Measurements from ENCODE around the gene IDS.
"Not testable (repeated sequence)": the region's sequence is repeated elsewhere in the genome, so short reads cannot be mapped to it uniquely, and the experiment has no call there.

Gene IDS, protein sequence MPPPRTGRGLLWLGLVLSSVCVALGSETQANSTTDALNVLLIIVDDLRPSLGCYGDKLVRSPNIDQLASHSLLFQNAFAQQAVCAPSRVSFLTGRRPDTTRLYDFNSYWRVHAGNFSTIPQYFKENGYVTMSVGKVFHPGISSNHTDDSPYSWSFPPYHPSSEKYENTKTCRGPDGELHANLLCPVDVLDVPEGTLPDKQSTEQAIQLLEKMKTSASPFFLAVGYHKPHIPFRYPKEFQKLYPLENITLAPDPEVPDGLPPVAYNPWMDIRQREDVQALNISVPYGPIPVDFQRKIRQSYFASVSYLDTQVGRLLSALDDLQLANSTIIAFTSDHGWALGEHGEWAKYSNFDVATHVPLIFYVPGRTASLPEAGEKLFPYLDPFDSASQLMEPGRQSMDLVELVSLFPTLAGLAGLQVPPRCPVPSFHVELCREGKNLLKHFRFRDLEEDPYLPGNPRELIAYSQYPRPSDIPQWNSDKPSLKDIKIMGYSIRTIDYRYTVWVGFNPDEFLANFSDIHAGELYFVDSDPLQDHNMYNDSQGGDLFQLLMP

DNA sequence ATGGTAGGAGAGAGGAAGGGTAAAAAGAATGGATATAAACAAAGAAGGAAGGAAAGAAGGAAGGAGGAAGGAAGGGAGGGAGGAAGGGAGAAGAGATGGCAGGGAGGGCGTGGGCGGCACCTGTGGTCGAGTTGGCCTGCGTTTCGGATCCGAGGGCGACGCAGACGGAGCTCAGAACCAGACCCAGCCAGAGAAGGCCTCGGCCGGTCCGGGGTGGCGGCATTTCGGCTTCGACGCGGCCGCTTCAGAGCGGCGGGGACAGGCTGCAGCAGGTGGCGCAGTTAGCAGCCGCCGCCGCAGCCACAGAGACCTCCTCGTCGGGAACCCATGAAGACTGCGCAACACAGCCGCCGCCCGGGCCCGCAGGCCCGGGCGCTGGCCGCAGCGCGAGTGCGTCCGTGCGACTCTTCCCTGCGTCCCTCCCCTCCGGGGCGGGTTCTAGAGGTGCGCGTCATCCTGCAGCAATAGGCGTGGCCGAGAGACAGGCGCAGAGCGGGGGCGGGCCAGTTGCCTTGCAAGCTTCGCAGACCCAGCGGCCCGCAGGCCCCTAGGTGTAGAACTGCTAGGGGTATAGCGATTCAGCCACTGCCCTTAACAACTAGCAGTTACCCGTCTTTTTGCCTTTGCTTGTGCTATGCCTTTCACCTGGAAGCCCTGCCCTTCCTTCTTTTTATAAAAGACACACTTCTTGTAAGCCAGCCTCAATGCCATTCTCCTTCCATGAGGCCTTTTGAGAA, at the start of gene IDS:
IDS (minus strand) TSS at position 392 of the 737 bp plus-strand sequence; CDS start at position 223, 169 bp downstream.
- TF ChIP-seq, protein P1, sequence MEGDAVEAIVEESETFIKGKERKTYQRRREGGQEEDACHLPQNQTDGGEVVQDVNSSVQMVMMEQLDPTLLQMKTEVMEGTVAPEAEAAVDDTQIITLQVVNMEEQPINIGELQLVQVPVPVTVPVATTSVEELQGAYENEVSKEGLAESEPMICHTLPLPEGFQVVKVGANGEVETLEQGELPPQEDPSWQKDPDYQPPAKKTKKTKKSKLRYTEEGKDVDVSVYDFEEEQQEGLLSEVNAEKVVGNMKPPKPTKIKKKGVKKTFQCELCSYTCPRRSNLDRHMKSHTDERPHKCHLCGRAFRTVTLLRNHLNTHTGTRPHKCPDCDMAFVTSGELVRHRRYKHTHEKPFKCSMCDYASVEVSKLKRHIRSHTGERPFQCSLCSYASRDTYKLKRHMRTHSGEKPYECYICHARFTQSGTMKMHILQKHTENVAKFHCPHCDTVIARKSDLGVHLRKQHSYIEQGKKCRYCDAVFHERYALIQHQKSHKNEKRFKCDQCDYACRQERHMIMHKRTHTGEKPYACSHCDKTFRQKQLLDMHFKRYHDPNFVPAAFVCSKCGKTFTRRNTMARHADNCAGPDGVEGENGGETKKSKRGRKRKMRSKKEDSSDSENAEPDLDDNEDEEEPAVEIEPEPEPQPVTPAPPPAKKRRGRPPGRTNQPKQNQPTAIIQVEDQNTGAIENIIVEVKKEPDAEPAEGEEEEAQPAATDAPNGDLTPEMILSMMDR (IDR thresholded peaks at IDR 0.05; ENCODE audit: insufficient read depth, low read depth, low read length, missing control alignments), result no peak
- peak; percentile 90 for DNase-seq (ENCODE audit: low read depth)

DNA sequence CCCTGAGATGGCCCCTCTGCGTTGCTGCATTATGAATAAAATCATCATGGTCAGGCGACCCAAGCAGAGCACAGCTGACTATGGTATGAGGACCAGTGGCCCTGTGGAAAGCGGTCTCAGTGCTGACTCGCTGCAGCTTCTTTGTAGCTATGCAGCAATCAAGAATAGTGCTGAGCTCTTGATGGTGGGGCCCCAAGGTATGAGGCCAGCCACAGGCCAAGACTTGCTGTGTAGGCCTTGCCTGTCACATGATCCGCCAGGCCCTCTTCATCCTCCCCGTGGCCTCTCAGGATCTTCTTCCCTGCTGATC, 46.8 kb upstream of the IDS start:
- not testable (repeated sequence) for DNase-seq (ENCODE audit: low read depth)

More for the DNA sequence above, at the start of gene IDS:
- H3K4me3 ChIP-seq (ENCODE audit: low read depth, low read length), result peak within 1 kb of the TSS; percentile 73

DNA sequence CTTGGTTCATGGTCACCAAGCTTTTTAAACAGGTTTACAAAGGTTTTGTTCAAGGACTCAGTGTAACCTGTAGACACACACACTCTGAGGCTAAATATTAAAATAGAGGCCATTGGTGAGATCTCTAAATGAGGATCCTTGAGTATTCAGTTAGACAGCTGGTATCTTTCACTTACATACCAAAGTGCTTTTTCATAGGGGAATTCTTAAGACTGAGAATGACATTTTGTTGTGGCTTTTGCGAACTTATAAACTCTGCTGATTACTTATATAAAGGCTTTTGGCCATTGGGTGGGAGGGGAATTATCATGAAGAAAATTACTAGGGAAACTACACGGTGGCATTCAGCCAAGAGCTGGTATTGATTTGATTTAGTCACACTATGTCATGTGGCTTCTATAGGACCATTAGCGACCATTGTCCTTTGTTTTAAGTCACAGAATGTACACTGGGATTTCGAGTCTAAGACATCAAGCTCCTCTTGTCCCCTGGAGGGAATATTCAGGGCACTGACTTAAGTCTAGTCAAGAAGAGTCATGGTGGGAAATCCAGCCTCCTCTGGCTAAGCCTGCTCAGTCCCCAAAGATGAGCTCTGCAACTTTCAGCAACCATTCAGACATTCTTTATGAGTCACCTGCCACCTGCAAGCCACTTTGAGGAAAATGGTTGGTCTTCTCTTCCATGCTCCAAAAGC, 46.3 kb upstream of the IDS start:
- not testable (repeated sequence) for DNase-seq (ENCODE audit: low read depth); H3K4me3 ChIP-seq (ENCODE audit: low read depth, low read length)

More for the DNA sequence above, 46.8 kb upstream of the IDS start:
- not testable (repeated sequence) for H3K4me3 ChIP-seq (ENCODE audit: low read depth, low read length)

DNA sequence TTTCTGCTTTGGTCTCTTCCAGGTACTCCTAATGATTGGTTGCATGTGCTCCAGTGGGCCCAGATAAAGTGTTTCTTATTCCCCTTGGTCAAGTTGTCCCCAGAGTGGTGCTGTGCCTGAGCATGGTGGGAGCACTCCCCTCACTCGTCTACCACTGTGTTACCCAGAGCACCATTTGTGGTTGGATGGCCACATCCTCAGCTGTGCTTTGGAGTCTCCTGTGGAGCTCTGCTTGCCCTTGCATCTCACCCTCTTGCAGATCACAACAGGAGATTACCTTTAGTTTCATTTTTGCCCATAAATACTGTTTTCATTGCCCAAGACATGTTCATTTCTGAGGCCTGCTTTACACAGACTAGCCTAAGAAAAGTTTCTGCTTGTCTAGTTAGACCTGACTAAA, 45.3 kb upstream of the IDS start:
- DNase-seq (ENCODE audit: low read depth); H3K4me3 ChIP-seq (ENCODE audit: low read depth, low read length): not testable (repeated sequence)

DNA sequence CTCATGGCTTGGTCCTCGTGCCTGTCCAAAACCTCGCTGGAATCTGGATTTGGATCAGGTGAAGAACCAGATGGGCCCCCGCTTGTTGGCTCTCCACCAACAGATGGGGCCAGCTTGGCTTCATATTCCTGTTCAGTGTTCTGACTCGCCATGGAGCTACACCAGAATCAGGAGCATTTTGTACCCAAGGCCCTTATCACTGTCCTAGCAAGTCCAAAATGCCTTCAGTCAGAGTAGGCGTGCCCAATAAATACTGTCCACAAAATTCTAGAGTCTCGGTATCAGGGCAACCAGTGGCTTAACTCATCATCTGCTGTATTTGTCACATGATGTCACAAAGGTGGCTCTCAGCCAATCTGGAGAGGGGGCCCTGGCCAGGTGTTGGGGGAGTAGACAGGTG, 44.6 kb upstream of the IDS start, which contains the start of gene HSFX3:
HSFX3 (minus strand) TSS at position 224 of the 400 bp plus-strand sequence; CDS start at position 152, 72 bp downstream.
- H3K4me3 ChIP-seq (ENCODE audit: low read depth, low read length); DNase-seq (ENCODE audit: low read depth): not testable (repeated sequence)

DNA sequence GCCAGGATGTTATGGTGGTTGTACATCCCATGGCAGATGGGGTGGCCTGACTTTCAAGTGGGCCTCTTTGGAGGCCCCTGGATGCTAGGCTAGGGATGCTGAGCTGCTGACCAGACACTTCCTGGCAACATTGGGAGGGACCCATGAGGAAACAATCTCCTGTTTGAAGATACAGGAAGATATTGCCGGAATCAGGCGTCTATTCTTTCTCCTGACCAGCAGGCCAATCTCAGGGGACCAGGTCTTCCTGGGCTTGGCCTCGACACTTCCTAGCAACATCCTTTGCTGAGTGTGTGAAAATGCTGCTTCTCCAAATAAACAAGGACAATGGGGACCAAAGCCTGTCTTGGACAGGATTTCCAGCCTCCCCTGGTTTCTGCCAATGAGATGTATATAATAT, 42.7 kb upstream of the IDS start:
- DNase-seq (ENCODE audit: low read depth); H3K4me3 ChIP-seq (ENCODE audit: low read depth, low read length): not testable (repeated sequence)

DNA sequence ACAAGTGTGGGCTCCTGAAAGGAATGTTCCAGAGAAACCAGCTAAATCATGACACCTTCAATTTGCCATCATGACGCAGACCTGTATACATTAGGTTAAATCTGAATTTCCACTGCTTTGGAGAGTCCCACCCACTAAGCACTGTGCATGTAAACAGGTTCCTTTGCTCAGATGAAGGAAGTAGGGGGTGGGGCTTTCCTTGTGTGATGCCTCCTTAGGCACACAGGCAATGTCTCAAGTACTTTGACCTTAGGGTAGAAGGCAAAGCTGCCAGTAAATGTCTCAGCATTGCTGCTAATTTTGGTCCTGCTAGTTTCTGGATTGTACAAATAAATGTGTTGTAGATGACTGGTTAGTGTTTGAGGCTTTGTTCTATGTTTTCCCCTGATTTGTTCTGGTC, 41.9 kb upstream of the IDS start:
- not testable (repeated sequence) for DNase-seq (ENCODE audit: low read depth); H3K4me3 ChIP-seq (ENCODE audit: low read depth, low read length)

DNA sequence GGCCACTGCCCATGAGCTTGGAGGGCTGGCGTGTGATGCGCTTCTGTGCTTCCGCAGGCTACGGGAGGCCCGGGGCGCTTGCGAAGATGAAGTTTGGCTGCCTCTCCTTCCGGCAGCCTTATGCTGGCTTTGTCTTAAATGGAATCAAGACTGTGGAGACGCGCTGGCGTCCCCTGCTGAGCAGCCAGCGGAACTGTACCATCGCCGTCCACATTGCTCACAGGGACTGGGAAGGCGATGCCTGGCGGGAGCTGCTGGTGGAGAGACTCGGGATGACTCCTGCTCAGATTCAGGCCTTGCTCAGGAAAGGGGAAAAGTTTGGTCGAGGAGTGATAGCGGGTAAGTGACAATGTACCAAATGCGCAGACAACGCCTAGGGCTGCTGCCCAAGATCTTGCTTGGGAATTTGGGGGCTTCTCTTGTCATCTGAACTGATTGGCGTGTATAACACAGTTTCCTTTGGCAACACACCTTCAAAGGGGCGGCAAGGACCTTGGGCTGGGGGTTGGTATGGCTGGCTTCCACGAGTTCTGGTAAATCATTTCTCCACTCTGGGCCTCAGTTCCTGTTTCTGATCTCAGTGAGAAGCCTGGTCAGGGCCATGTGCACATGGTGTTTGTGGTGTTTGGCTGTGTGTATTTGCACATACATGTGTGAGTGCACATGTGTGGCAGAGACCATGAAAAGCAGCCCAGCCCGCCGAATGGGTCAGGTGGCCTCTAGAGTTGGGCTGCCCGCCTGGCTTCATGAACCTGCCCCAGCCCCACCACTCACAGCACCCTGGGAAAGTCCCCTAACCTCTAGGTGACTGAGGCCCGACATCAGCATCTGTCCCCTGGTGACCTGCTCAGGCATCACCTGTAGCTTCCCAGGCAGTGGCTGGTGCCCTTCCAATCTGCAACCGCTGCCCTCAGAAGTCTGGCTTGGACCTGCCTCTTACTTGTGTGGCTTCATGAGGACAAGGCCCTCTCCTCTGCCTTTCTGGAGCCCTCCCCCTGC, 40.7 kb upstream of the IDS start:
- H3K4me3 ChIP-seq (ENCODE audit: low read depth, low read length); DNase-seq (ENCODE audit: low read depth): not testable (repeated sequence)

DNA sequence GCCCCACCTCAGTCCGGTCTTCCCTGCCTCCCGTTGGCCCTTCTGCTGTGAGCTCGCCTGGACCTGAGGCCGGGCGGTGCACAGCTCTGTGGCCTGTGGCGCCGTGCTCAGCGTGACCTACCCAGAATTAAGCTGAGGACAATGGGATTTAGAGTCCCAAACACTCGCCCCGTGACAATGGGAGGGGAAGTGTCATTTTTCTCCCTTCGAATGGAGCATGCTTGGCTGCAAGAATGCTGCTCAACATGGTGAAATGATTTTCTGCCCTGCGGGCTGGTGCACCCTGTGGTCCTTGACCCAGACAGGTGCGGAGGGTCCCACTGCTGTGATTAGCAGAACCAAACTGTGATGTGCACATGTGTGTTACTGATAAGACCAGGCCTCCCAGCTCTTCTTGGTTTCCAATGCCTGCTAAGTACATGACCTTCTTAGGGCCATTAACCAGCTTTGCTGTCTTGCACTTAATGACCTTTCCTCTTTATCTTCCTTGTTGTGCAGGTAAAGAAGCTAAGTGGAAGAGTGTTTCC, 36.5 kb upstream of the IDS start:
- peak overlapping the region; percentile 78 for H3K4me3 ChIP-seq (ENCODE audit: low read depth, low read length)
- TF ChIP-seq, protein P1 (IDR thresholded peaks at IDR 0.05; ENCODE audit: insufficient read depth, low read depth, low read length, missing control alignments), result no peak
- DNase-seq (ENCODE audit: low read depth), result no peak

Measured in GM12865 (cell line).